Inflammatory macrophage treated with lipopolysaccharide for 1 hour (primary cell): ENCODE data around the gene LAMA2.
"Not testable (repeated sequence)": the region's sequence is repeated elsewhere in the genome, so short reads cannot be mapped to it uniquely, and the experiment has no call there.

ENCODE experiments used
- DNase-seq, 2 donors: peaks; one replicate each; pipeline ENCODE4 v3.0.0-alpha.2; 2020 to 2022

The LAMA2 gene

GRCh38 chr6:129130959-129131681, 248.2 kb downstream of the LAMA2 start:
- no peak for DNase-seq

GRCh38 chr6:129133770-129134192, 250.8 kb downstream of the LAMA2 start:
- no peak for DNase-seq

- DNase-seq = no peak
Measured at GRCh38 chr6:129134535-129134934, 251.6 kb downstream of the LAMA2 start.

- DNase-seq = no peak
Measured at GRCh38 chr6:129135451-129135850, 252.5 kb downstream of the LAMA2 start.

GRCh38 chr6:129136751-129137150, 253.8 kb downstream of the LAMA2 start:
- DNase-seq = no peak

- DNase-seq = no peak
Measured at GRCh38 chr6:129138739-129139405, 255.9 kb downstream of the LAMA2 start.

GRCh38 chr6:129140526-129140925, 257.6 kb downstream of the LAMA2 start:
- DNase-seq = no peak

- no peak for DNase-seq
Measured at GRCh38 chr6:129141499-129141898, 258.6 kb downstream of the LAMA2 start.

GRCh38 chr6:129146902-129147301, 264.0 kb downstream of the LAMA2 start:
- no peak for DNase-seq

GRCh38 chr6:129150507-129150906, 267.6 kb downstream of the LAMA2 start:
- DNase-seq = no peak

- no peak for DNase-seq
Measured at GRCh38 chr6:129153257-129153656, 270.3 kb downstream of the LAMA2 start.

GRCh38 chr6:129159242-129159641, 276.3 kb downstream of the LAMA2 start:
- not testable (repeated sequence) for DNase-seq

GRCh38 chr6:129162605-129163004, 279.7 kb downstream of the LAMA2 start:
- no peak for DNase-seq

GRCh38 chr6:129163551-129163950, 280.6 kb downstream of the LAMA2 start:
- no peak for DNase-seq

GRCh38 chr6:129164032-129164431, 281.1 kb downstream of the LAMA2 start:
- DNase-seq = no peak

- DNase-seq = not testable (repeated sequence)
Measured at GRCh38 chr6:129172279-129172995, 289.5 kb downstream of the LAMA2 start.

- DNase-seq = no peak
Measured at GRCh38 chr6:129175066-129175465, 292.1 kb downstream of the LAMA2 start.

- DNase-seq = no peak
Measured at GRCh38 chr6:129177801-129178200, 294.9 kb downstream of the LAMA2 start.

- no peak for DNase-seq
Measured at GRCh38 chr6:129179283-129179682, 296.3 kb downstream of the LAMA2 start.

GRCh38 chr6:129181001-129181400, 298.1 kb downstream of the LAMA2 start:
- no peak for DNase-seq

- DNase-seq = no peak
Measured at GRCh38 chr6:129183187-129183591, 300.3 kb downstream of the LAMA2 start.

GRCh38 chr6:129183681-129184301, 300.9 kb downstream of the LAMA2 start:
- DNase-seq = no peak

GRCh38 chr6:129184324-129184723, 301.4 kb downstream of the LAMA2 start:
- no peak for DNase-seq
